HG03025 (cell line): ENCODE measurements around the gene MYBBP1A.
"Not testable (repeated sequence)": the region's sequence is repeated elsewhere in the genome, so short reads cannot be mapped to it uniquely, and the experiment has no call there.

Source experiments
- ATAC-seq: cut with Tn5 transposase; IDR thresholded peaks from one replicate; pipeline ENCODE4 v1.9.1; 2021; ENCODE audit warnings: mild to moderate bottlenecking, moderate library complexity; ENCODE audit not compliant: unreplicated experiment, low FRiP score

Gene MYBBP1A, protein sequence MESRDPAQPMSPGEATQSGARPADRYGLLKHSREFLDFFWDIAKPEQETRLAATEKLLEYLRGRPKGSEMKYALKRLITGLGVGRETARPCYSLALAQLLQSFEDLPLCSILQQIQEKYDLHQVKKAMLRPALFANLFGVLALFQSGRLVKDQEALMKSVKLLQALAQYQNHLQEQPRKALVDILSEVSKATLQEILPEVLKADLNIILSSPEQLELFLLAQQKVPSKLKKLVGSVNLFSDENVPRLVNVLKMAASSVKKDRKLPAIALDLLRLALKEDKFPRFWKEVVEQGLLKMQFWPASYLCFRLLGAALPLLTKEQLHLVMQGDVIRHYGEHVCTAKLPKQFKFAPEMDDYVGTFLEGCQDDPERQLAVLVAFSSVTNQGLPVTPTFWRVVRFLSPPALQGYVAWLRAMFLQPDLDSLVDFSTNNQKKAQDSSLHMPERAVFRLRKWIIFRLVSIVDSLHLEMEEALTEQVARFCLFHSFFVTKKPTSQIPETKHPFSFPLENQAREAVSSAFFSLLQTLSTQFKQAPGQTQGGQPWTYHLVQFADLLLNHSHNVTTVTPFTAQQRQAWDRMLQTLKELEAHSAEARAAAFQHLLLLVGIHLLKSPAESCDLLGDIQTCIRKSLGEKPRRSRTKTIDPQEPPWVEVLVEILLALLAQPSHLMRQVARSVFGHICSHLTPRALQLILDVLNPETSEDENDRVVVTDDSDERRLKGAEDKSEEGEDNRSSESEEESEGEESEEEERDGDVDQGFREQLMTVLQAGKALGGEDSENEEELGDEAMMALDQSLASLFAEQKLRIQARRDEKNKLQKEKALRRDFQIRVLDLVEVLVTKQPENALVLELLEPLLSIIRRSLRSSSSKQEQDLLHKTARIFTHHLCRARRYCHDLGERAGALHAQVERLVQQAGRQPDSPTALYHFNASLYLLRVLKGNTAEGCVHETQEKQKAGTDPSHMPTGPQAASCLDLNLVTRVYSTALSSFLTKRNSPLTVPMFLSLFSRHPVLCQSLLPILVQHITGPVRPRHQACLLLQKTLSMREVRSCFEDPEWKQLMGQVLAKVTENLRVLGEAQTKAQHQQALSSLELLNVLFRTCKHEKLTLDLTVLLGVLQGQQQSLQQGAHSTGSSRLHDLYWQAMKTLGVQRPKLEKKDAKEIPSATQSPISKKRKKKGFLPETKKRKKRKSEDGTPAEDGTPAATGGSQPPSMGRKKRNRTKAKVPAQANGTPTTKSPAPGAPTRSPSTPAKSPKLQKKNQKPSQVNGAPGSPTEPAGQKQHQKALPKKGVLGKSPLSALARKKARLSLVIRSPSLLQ (N-terminal part only)

DNA sequence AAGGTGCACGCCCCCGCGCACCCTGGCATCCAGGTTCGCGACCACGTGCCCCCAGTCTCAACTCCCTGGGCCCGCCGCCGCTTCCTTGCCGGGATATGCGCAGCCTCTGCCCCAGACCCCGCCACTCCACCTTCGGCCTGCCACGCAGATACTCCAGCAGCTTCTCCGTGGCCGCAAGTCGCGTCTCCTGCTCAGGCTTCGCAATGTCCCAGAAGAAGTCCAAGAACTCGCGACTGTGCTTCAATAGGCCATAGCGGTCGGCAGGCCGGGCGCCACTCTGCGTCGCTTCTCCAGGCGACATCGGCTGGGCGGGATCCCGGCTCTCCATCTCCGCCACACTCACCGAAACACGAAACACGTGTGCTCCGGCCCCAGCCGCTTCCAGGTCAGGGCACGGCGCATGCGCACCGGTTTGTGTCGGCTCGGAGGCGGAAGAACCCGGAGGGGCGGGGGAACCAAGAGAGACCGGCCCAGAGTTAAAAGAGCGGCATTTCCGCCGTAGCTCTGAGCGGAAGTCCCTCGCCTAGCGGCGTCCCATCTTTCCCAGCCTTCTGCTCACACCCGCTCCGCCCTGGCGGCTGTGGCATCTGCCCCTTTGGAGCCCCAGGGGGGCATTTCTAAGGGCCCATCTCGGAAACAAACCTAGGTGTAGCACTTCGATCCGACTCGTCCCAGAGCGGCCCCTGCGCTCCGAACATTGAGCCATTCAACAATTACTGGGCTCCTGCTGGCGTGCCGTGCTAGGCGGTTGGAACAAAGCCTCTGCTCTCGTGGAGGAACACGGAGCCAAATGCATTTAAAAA, at the start of gene MYBBP1A:
Gene MYBBP1A (minus strand): TSS at position 388 of the 803 bp plus-strand sequence. CDS start 60 bp downstream, at position 328.
- ATAC-seq: peak; percentile 78

DNA sequence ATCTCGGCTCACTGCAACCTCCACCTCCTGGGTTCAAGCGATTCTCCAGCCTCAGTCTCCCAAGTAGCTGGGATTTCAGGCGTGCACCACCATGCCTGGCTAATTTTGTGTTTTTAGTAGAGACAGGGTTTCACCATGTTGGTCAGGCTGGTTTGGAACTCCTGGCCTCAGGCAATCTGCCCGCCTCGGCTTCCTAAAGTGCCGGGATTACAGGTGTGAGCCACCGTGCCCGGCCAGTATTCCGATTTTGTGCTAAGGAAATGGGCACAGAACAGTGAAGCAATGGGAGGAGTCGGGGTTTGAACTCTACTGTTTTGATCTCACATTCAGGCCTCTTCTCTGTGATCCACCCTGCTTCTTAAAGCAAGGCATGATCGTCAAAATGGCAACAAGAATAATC, 49.6 kb upstream of the MYBBP1A start:
- ATAC-seq: not testable (repeated sequence)

DNA sequence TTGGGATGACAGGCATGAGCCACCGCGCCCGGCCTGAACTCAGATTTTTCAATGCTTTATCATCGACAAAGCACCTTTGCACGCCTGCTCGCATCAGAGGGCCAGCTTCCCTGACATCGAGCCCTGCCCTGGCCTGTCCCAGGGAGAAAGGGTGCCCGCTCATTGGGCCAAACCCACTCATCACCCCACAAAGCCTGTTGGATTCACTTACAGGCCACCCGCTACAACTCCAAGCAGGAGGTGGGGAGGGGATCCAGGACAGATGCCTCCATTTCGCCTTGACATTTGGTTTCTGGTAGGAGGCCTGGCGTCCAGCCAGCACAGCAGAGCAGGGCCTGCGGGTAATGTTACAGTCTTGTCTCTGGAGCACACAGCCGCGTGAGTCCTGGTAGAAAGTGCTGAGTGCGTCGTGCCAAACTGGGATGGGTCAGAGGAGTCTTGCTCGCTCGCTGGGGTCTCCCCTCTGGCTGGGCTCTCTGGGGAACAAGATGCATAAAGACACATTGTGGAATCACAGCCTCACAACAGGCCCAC, 49.0 kb upstream of the MYBBP1A start:
- no peak for ATAC-seq

DNA sequence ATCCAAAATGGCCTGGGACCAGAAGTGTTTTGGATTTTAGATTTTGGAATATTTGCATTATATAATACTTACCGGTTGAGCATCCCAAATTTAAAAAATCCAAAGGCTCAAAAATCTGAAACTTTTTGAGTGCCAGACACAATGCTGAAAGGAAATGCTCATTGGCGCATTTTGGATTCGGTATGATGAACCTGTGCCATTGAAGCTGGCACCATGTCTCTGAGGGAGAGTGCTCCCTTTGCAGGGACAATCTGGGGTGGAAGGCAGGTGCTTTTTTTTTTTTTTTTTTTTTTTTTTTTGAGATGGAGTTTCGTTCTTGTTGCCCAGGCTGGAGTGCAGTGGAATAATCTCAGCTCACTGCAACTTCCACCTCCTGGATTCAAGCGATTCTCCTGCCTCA, 46.9 kb upstream of the MYBBP1A start:
- no peak for ATAC-seq

DNA sequence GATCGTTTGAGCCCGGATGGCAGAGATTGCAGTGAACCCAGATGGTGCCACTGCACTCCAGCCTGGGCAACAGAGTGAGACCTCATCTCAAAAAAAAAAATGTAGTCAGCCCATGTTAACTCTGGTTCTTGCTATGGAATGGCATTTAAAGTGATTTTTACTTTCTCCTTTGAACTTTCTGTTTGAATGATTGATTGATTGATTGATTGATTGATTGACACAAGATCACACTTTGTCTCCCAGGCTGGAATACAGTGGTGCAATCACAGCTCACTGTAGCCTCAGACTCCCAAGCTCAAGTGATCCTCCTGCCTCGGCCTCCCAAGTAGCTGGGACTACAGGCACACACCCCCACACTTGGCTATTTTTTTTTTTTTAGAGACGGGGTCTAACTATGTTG, 46.1 kb upstream of the MYBBP1A start:
- ATAC-seq: no peak

DNA sequence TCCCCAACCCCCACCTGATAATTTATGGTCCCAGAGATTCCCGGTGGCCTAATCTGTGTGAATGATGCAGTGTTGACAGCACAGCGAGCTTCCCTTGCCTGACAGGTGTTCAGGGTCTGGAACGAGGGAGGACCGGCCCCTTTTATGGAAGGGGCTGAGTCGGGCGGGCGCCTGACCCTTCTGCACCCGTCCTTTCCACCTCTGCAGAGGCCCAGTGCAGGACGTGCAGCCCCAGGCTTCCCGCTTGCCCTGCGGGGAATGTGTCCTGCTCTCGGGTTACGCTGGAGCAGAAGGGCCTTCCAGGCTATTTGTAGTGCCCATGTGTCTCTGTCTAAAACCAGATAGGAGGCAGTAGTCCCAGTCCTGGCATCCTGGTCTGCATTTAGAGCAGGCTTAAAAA, 45.4 kb upstream of the MYBBP1A start:
- no peak for ATAC-seq

DNA sequence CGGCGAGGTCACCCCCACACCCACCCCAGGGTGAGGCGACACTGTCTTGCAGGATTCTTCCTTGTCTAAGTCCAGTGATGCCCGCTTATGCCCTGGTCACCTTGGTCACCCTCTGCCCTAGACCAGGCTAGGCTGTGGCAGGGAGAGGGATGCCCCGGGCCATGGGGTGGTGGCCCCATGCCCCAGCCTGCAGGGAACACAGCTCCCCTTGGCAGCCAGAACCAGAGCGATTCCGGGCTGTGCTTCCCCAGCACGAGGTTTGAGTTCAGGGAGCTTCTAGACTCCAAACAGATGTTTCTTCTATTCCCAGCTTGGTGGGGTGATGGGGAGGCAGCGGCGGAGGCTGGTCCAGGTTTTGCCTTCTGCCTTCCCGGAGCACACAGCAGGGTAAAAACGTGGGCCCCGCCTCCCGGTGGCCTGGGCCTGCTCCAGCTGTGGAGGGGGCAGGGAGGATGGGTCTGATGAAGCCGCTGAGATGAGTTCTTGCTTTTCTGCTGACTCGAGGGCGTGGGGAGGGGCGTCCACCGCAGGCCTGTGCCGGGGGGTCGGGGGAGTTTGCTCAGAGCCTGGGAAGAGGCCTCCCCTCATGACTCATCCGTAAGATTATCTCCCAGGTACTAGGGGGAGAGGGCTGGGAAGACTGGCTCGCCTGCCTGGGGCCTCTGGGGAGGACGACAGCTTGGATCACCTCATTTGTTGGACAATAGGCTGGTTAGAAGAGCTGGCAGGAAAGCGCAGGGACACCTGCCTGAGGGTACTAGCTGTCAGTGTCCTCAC, 44.5 kb upstream of the MYBBP1A start:
- no peak for ATAC-seq

DNA sequence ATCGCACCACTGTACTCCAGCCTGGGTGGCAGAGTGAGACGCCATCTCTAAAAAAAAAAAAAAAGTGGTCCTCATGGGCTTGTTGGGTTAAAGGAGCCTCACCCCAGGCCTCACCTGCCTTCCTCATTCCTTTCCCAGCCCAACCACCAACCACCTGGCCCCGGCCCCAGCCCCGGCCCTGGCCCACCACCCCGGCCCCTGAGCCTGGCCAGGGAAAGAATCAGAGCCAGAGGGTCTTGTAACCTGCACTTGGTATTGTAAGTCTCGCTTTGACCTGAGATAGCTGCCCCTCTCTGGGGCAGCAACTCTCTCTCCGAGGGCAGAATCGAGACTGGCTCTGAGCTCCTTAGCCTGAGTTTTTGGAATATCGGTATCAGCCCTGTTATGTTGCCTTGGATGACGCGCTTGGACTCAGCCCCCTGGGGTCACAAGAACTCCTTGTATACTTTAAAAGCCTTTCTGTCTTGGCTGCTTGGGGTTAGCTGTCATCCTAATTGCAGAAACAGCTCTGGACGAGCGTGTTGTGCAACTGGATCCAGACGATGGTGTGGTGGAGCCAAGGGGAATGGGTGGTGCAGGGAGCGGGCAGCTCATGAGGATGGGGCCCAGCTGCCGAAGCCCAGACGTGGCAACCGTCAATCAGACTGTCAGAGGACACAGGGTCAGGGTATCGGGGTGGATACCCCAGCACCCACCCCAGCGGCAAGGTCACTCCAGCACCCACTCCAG, 43.8 kb upstream of the MYBBP1A start:
- no peak for ATAC-seq

DNA sequence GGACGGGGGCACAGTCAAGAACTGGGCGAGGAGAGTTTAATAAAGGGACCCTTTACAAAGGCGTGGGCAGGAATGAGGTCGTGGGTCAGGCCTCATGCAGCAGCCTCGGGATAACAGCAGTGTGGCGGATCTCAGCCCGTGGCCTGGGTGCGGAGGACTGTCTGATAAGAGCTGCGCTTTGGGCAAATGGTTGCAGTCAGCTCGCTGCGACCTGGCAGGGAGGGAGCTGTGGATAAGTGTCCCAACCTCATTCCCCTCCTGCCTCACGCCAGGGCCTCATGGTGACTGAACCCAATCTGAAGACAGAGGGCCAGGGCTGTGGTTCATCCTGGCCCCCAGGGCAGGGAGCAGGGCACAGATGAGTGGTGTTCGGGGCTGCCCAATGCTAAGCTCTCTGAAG, 42.8 kb upstream of the MYBBP1A start:
- no peak for ATAC-seq

DNA sequence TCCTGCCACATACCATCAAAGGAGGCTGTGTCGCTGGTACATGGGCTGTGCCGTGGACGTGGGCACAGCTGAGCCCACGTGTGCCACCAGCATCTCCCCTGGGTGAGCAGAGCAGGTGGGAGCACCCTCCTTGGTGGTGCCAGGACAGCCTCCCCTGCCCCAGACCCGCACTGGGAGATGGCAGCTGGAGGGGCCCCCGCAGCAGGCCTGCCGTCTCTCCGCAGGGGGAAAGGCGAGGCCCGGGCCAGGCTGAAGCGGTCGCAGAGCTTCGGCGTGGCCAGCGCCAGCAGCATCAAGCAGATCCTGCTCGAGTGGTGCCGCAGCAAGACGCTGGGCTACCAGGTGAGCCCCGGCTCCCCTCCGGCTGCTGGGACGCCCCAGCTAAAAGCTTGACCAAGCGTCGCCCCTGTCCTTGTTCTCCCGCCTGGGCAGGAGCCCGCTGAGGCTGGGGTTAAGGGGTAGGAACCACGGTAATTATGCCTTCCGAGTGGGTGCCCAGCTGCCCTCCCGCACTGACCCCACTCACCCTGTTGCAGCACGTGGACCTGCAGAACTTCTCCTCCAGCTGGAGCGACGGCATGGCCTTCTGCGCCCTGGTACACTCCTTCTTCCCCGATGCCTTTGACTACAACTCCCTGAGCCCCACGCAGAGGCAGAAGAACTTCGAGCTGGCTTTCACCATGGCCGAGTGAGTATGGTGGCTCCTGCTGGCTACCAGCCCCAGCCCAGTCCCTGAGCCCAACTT, 41.6 kb upstream of the MYBBP1A start:
- ATAC-seq: no peak

DNA sequence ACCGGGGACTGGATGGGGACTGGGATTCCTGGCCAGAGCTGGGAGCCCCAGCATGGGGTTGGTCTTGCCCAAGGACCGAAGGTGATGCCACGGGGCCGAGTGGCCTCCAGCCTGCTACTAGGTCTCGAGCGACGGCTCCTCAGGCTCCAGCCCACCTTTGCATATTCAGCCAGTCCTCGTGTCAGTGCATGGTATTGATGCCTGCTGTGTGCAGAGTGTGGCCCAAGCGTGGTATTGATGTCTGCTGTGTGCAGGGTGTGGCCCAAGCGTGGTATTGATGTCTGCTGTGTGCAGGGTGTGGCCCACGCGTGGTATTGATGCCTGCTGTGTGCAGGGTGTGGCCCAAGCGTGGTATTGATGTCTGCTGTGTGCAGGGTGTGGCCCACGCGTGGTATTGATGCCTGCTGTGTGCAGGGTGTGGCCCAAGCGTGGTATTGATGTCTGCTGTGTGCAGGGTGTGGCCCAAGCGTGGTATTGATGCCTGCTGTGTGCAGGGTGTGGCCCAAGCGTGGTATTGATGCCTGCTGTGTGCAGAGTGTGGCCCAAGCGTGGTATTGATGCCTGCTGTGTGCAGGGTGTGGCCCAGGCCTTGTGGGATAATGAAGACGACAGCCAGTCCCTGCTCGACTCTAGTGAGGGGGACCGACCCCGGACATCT, 40.6 kb upstream of the MYBBP1A start:
- ATAC-seq: not testable (repeated sequence)

DNA sequence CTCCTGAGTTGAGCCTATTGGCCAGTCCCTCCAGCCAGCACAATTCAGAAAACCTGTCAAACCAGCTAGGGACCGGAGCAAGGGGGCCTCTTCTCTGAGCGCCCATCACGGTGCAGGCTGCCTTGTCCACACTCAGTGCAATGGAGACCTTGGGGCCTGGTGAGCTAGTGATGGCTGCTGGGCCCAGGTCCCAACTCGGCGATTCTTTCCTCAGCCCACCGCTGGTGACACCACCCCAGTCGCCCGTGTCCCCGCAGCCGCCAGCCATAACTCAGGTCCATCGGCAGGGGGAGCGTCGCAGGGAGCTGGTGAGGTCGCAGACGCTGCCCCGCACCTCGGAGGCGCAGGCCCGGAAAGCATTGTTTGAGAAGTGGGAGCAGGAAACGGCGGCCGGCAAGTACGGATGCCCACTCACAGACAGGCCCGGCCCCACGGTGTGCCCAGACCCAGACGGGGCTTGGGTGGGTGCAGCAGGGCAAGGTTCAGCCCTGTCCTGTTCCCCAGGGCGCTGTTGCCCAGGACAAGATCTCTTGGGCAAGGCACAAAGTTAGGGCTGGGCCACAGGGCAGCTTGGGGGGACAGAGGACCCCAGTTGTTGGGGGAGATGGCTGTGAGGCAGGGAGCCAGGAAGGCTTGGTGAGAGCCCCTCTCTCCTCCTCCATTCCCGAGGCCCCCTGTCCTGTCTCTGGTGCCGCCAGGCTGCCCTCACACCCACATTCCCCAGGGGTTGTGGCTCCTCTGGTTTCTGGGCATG, 39.9 kb upstream of the MYBBP1A start:
- no peak for ATAC-seq

DNA sequence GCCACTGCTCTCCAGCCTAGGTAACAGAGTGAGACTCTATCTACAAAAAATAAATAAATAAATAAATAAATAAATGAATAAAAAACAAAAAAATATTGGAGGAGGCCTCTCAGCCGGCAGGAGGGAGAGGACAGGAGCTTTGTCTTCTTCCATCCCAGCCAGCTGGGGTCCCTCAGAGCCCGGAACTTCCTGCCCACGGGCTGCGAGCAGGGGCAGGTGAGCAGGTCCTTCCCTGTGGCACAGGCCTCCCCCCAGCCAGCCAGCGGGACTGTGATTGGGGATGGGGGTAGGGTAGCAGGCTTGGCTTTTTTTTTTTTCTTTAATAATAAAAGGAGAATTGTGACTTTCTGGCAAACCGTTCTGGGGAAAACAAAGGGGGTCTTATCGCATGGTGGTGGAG, 39.2 kb upstream of the MYBBP1A start:
- ATAC-seq: no peak

DNA sequence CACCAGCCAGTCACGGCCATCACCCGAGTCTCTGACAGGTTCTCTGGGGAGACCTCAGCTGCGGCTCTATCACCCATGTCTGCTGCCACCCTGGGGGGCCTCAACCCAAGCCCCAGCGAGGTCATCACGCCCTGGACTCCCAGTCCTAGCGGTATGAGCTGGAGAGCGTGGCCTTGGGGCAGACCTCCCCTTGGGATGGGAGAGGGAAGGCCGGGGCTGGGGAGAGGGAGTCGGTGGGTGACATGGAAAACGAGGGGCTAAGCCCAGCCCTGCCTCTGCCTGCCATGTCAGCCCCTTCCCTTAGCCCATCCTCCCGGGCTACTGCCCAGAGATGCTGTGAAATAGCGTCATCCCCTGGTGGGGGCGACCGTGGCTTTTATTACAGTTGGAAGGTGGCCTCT, 37.8 kb upstream of the MYBBP1A start:
- ATAC-seq: no peak

DNA sequence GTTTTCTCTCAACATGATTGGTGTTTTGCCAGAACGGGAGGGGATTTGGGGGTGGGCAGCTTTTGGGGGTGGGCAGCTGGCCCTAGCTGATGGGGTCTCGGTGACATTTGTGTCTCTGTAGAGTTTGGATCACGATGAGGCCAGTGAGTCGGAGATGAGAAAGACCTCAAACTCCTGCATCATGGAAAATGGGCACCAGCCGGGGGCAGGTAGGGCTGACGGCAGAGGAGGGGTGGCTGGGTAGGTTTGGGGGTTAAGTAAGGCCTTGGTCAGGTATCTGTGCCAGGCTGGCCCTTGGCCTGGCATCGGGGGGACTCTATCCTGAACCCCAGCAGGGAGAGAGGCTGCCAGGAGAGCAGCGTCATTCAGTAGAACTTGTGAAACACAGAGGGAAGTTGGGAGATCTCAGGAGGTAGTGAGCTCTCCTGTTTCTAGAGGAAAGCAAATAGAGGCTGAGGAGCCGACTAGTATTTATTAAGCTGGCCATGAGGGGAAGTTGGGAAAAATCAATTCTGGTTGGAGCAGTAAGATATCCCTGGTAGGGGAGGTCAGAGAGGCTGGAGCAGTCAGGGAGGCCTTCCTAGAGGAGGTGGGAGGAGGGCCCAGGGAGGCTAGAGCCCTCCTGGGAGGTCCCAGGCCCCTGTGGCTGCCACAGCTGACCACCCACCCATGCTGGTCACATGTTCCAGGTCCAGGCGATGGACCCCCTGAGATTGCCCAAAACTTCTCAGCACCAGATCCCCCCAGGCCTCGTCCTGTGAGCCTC, 37.2 kb upstream of the MYBBP1A start:
- ATAC-seq: no peak

DNA sequence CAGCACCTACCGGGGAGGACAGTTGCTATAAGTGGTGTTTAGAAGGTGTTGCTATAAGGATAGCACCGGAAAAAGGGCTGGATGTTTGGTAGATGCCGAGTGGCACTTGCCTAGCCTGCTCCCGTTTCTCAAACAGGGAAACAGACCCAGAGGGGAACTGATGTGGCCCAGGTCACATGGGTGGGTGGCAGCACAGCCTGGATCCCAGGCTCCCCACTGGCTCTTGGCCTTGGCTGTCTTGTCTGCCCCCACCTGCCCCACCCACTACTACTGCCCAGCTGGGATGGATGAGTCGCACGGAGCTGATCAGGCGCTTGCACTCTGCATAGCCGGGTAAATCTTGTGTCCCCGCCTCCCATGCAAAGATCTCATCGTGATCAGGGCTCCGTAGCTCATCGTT, 36.3 kb upstream of the MYBBP1A start:
- no peak for ATAC-seq
